Measurements from ENCODE around the gene MEF2C. TPM values are rescaled to one million over a fixed set of nuclear protein-coding genes. Genes with fewer than 3 reads are reported as not detected.

The MEF2C gene
- total and polyA plus RNA-seq, 4 donors = 2.8 to 15.9 (median 10.1) TPM

DNA sequence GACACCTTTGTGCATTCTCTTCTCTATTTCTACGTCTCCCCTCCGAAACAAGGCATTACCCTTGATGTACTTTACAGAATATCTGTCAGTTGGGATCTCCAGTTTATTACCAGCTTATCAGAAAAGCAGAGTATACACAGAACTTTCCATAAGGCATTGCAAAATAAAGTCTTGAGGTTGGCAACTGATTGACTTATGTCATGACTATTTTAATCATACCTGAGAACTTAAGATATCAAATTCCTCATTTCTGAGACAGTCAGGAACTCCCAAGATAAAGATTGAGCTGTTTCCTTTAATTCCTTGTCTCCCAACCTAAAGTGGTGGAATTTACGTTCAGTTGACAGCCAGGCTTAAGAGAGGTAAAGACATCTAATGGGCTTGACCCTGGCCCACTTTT, 110.9 kb downstream of the MEF2C start:
- DNase-seq (ENCODE audit: low spot score) = no peak
- no peaks in the 10 kb centered on the region for H3K36me3 ChIP-seq (ENCODE audit: control insufficient read depth in 4 of 4, insufficient read depth in 3 of 4, low read depth in 1 of 4, low read length in 3 of 4)
- H3K9me3 ChIP-seq (ENCODE audit: control insufficient read depth in 4 of 4, low read length in 3 of 4) = no peaks in the 10 kb centered on the region
- H3K4me1 ChIP-seq (ENCODE audit: control insufficient read depth in 4 of 4, insufficient read depth in 4 of 4, low read length in 3 of 4) = no peaks in the 10 kb centered on the region
- H3K27me3 ChIP-seq (ENCODE audit: control insufficient read depth in 4 of 4, insufficient read depth in 4 of 4, low read length in 3 of 4) = no peaks in the 10 kb centered on the region
- TF ChIP-seq, protein P1, sequence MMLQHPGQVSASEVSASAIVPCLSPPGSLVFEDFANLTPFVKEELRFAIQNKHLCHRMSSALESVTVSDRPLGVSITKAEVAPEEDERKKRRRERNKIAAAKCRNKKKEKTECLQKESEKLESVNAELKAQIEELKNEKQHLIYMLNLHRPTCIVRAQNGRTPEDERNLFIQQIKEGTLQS (IDR thresholded peaks at IDR 0.05) = no peak
- TF ChIP-seq, protein P2, sequence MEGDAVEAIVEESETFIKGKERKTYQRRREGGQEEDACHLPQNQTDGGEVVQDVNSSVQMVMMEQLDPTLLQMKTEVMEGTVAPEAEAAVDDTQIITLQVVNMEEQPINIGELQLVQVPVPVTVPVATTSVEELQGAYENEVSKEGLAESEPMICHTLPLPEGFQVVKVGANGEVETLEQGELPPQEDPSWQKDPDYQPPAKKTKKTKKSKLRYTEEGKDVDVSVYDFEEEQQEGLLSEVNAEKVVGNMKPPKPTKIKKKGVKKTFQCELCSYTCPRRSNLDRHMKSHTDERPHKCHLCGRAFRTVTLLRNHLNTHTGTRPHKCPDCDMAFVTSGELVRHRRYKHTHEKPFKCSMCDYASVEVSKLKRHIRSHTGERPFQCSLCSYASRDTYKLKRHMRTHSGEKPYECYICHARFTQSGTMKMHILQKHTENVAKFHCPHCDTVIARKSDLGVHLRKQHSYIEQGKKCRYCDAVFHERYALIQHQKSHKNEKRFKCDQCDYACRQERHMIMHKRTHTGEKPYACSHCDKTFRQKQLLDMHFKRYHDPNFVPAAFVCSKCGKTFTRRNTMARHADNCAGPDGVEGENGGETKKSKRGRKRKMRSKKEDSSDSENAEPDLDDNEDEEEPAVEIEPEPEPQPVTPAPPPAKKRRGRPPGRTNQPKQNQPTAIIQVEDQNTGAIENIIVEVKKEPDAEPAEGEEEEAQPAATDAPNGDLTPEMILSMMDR (IDR thresholded peaks at IDR 0.05; ENCODE audit: low read depth, low read length, missing input control) = no peak
- no peak overlapping the region for H3K9ac ChIP-seq (ENCODE audit: low read depth in 1 of 2, low read length in 2 of 2)
- H3K27ac ChIP-seq (ENCODE audit: low read depth in 1 of 2, low read length in 2 of 2) = no peak overlapping the region
- H3K4me3 ChIP-seq (ENCODE audit: low read depth in 1 of 3, low read length in 3 of 3) = no peak overlapping the region
- 84% methylated on average over 3 of the region's 3 CpGs for WGBS

DNA sequence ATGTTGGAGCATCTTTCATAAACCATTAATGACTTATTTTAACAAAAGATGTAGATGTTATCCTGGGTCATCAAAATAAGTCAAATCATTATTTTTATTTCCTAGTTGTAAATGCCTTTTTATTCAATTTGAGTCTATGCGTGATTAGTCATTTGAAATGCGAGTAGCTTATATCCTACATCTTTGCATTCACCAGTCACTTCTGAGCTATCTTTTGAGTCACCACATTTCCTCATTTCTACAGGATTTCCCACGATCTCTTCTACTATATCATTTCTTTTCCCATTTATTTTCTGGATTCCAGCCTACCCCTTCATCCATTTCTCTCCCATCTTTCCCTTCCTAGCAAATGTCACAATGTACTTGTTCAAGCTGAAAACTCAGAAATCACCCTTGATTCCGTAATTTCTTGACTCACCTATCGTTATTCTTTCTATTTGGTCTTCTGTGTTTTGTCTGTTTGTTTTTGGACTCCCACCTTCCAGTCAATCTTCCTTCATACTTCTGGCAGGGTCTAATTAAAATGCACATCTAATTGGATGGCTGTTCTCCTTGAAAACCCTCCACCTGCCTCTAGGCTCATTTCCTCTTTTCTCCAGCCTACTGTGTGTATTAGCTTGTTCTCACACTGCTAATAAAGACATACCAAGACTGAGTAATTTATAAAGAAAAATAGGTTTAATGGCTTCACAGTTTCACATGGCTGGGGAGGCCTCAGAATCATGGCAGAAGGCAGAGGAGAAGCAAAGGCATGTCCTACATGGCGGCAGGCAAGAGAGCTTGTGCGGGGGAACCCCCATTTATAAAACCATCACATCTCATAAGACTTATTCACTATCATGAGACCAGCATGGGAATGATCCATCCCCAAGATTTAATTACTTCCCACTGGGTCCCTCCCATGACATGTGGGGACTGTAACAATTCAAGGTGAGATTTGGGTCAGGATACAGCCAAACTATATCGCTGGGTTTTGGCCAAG, 112.4 kb downstream of the MEF2C start:
- WGBS = 91% methylated on average over 8 of the region's 8 CpGs
- no peak for DNase-seq (ENCODE audit: low spot score)
- Histone ChIP-seq H3K27ac (ENCODE audit: low read depth in 1 of 2, low read length in 2 of 2) (no peak overlapping the region), H3K27me3 (ENCODE audit: control insufficient read depth in 4 of 4, insufficient read depth in 4 of 4, low read length in 3 of 4) (no peaks in the 10 kb centered on the region), H3K36me3 (ENCODE audit: control insufficient read depth in 4 of 4, insufficient read depth in 3 of 4, low read depth in 1 of 4, low read length in 3 of 4) (no peaks in the 10 kb centered on the region), H3K9me3 (ENCODE audit: control insufficient read depth in 4 of 4, low read length in 3 of 4) (no peaks in the 10 kb centered on the region), H3K9ac (ENCODE audit: low read depth in 1 of 2, low read length in 2 of 2) (no peak overlapping the region), H3K4me3 (ENCODE audit: low read depth in 1 of 3, low read length in 3 of 3) (no peak overlapping the region), H3K4me1 (ENCODE audit: control insufficient read depth in 4 of 4, insufficient read depth in 4 of 4, low read length in 3 of 4) (no peaks in the 10 kb centered on the region)
- TF ChIP-seq, protein P3, sequence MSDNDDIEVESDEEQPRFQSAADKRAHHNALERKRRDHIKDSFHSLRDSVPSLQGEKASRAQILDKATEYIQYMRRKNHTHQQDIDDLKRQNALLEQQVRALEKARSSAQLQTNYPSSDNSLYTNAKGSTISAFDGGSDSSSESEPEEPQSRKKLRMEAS (IDR thresholded peaks at IDR 0.05) = no peak
- TF ChIP-seq, protein P4, sequence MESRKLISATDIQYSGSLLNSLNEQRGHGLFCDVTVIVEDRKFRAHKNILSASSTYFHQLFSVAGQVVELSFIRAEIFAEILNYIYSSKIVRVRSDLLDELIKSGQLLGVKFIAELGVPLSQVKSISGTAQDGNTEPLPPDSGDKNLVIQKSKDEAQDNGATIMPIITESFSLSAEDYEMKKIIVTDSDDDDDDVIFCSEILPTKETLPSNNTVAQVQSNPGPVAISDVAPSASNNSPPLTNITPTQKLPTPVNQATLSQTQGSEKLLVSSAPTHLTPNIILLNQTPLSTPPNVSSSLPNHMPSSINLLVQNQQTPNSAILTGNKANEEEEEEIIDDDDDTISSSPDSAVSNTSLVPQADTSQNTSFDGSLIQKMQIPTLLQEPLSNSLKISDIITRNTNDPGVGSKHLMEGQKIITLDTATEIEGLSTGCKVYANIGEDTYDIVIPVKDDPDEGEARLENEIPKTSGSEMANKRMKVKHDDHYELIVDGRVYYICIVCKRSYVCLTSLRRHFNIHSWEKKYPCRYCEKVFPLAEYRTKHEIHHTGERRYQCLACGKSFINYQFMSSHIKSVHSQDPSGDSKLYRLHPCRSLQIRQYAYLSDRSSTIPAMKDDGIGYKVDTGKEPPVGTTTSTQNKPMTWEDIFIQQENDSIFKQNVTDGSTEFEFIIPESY (IDR thresholded peaks at IDR 0.05) = no peak
- TF ChIP-seq HNF4G (IDR thresholded peaks at IDR 0.05) = no peak
- TF ChIP-seq FOXA1 (IDR thresholded peaks at IDR 0.05) = no peak
- no peak for TF ChIP-seq HNF4A (conservative IDR thresholded peaks at IDR 0.05)
- no peak for TF ChIP-seq YY1 (IDR thresholded peaks at IDR 0.05)
- TF ChIP-seq, protein P2 (IDR thresholded peaks at IDR 0.05; ENCODE audit: low read depth, low read length, missing input control) = no peak
- no peak for TF ChIP-seq GABPA (IDR thresholded peaks at IDR 0.05 in 1 of 2, conservative IDR thresholded peaks at IDR 0.05 in 1 of 2)
- TF ChIP-seq NR2F2 (IDR thresholded peaks at IDR 0.05) = no peak
- no peak for TF ChIP-seq FOXA2 (IDR thresholded peaks at IDR 0.05)
- no peak for TF ChIP-seq EGR1 (IDR thresholded peaks at IDR 0.05; ENCODE audit: low read depth in 2 of 2)
- no peak for TF ChIP-seq TAF1 (conservative IDR thresholded peaks at IDR 0.05)
- no peak for TF ChIP-seq JUND (IDR thresholded peaks at IDR 0.05)
- TF ChIP-seq, protein P1 (IDR thresholded peaks at IDR 0.05) = no peak
- TF ChIP-seq SP1 (IDR thresholded peaks at IDR 0.05) = no peak
- TF ChIP-seq RAD21 (IDR thresholded peaks at IDR 0.05) = no peak
- no peak for TF ChIP-seq RXRA (IDR thresholded peaks at IDR 0.05)
- TF ChIP-seq, protein P5, sequence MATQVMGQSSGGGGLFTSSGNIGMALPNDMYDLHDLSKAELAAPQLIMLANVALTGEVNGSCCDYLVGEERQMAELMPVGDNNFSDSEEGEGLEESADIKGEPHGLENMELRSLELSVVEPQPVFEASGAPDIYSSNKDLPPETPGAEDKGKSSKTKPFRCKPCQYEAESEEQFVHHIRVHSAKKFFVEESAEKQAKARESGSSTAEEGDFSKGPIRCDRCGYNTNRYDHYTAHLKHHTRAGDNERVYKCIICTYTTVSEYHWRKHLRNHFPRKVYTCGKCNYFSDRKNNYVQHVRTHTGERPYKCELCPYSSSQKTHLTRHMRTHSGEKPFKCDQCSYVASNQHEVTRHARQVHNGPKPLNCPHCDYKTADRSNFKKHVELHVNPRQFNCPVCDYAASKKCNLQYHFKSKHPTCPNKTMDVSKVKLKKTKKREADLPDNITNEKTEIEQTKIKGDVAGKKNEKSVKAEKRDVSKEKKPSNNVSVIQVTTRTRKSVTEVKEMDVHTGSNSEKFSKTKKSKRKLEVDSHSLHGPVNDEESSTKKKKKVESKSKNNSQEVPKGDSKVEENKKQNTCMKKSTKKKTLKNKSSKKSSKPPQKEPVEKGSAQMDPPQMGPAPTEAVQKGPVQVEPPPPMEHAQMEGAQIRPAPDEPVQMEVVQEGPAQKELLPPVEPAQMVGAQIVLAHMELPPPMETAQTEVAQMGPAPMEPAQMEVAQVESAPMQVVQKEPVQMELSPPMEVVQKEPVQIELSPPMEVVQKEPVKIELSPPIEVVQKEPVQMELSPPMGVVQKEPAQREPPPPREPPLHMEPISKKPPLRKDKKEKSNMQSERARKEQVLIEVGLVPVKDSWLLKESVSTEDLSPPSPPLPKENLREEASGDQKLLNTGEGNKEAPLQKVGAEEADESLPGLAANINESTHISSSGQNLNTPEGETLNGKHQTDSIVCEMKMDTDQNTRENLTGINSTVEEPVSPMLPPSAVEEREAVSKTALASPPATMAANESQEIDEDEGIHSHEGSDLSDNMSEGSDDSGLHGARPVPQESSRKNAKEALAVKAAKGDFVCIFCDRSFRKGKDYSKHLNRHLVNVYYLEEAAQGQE (IDR thresholded peaks at IDR 0.05) = no peak
